H1 (cell line): Measurements from ENCODE around the gene SLC32A1. TPM values are rescaled to one million over a fixed set of nuclear protein-coding genes. Genes with fewer than 3 reads are reported as not detected.

Experiments used
- ASH2L ChIP-seq: fragments of 200-600, 300-600 bp; sonication (generic); IDR thresholded peaks from one replicate; pipeline ENCODE4 v1.7.1; 2017; ENCODE audit warnings: low read length
- ATF2 ChIP-seq: IDR thresholded peaks from 2 replicates; pipeline ENCODE4 v1.6.1; 2012; ENCODE audit warnings: low read length, inconsistent platforms
- CTCF ChIP-seq, 3 experiments: IDR thresholded peaks; 1 replicate in 2 of 3; 2 replicates in 1 of 3; pipeline versions ENCODE4 v1.5.1 to v1.6.1; 2011; ENCODE audit warnings: low read length in 3 of 3, mild to moderate bottlenecking in 3 of 3, inconsistent platforms in 2 of 3, low read depth in 1 of 3, moderate library complexity in 1 of 3; ENCODE audit not compliant: insufficient read depth in 1 of 3; ENCODE audit errors: control extremely low read depth in 1 of 3
- EP300 ChIP-seq, 2 experiments: IDR thresholded peaks; 1 replicate in 1 of 2; 2 replicates in 1 of 2; pipeline ENCODE4 v1.6.1; 2011 to 2012; ENCODE audit warnings: low read depth in 2 of 2, low read length in 2 of 2, mild to moderate bottlenecking in 2 of 2, borderline replicate concordance in 1 of 2, inconsistent platforms in 1 of 2, moderate library complexity in 1 of 2
- MAX ChIP-seq: IDR thresholded peaks from 2 replicates; pipeline ENCODE4 v1.6.1; 2012; ENCODE audit warnings: inconsistent platforms
- NRF1 ChIP-seq: IDR thresholded peaks from 2 replicates; pipeline ENCODE4 v1.6.1; 2011; ENCODE audit warnings: mild to moderate bottlenecking, low read depth, low read length, improper control_type of control experiment
- POLR2AphosphoS5 ChIP-seq: IDR thresholded peaks from 2 replicates; pipeline ENCODE4 v1.6.1; 2011; ENCODE audit warnings: low read depth, low read length
- RAD21 ChIP-seq, 2 experiments: IDR thresholded peaks in 1 of 2; conservative IDR thresholded peaks in 1 of 2; 2 replicates each; pipeline ENCODE4 v1.6.1; 2011; ENCODE audit warnings: low read depth in 2 of 2, low read length in 2 of 2, improper control_type of control experiment in 1 of 2, inconsistent platforms in 1 of 2, mild to moderate bottlenecking in 1 of 2, moderate library complexity in 1 of 2
- RNF2 ChIP-seq: fragments of 200-900, 300-1000 bp; sonication (generic); IDR thresholded peaks from 2 replicates; pipeline ENCODE4 v1.7.1; 2016; ENCODE audit warnings: borderline replicate concordance, low read depth, mild to moderate bottlenecking, antibody characterized with exemption, low read length; ENCODE audit not compliant: poor library complexity, severe bottlenecking; ENCODE audit errors: missing control alignments
- SAP30 ChIP-seq: fragments of 300-600 bp; sonication (generic); IDR thresholded peaks from 2 replicates; pipeline ENCODE4 v1.7.1; 2012; ENCODE audit warnings: low read length, moderate library complexity, mild to moderate bottlenecking, inconsistent platforms; ENCODE audit not compliant: insufficient read depth, insufficient replicate concordance
- SP1 ChIP-seq: IDR thresholded peaks from 2 replicates; pipeline ENCODE4 v1.6.1; 2011; ENCODE audit warnings: low read depth, low read length
- SP4 ChIP-seq: IDR thresholded peaks from 2 replicates; pipeline ENCODE4 v1.6.1; 2012; ENCODE audit warnings: low read length, inconsistent platforms
- SUZ12 ChIP-seq: fragments of 200-600 bp; sonication (generic); IDR thresholded peaks from 2 replicates; pipeline ENCODE4 v1.6.1; 2012; ENCODE audit warnings: mild to moderate bottlenecking, inconsistent platforms, low read length, moderate library complexity, mixed read lengths
- USF2 ChIP-seq: IDR thresholded peaks from 2 replicates; pipeline ENCODE4 v1.6.1; 2011; ENCODE audit warnings: low read length, improper control_type of control experiment
- YY1 ChIP-seq: IDR thresholded peaks from 2 replicates; pipeline ENCODE4 v1.6.1; 2011; ENCODE audit warnings: low read depth, mild to moderate bottlenecking, low read length
- polyA plus RNA-seq, 7 experiments: library from polyadenylated mRNA; depleted of rRNA in 3 of 7; stranded (reverse) in 5 of 7; unstranded in 2 of 7; fragments of >200 nt in 5 of 7; fragments of 200-250 nt in 2 of 7; gene quantifications; 1 replicate in 5 of 7; 2 replicates in 1 of 7; 4 replicates in 1 of 7; pipeline versions ENCODE4 v1.2.1 to v1.2.3, GENCODE V29; 2011 to 2013; ENCODE audit warnings: missing spikeins in 2 of 7, mixed read lengths in 2 of 7
- total RNA-seq: library from RNA; stranded (reverse); fragmentation: NEBNext Ultra II Directional; extraction: Animal tissue kit (Norgen Biotek cat#: 25700); gene quantifications from 2 replicates; pipeline ENCODE4 v1.2.1, GENCODE V29; 2021

The SLC32A1 gene
- total and polyA plus RNA-seq, 2 of the 8 experiments (the other 6 are each of a cell fraction or from before 2014, with no cell fraction given), result 0.09 to 0.15 TPM

- no peak for TF ChIP-seq EP300 (IDR thresholded peaks at IDR 0.05; ENCODE audit: borderline replicate concordance in 1 of 2, low read depth in 2 of 2, low read length in 2 of 2)
- TF ChIP-seq SAP30, result no peak
- TF ChIP-seq RNF2, result no peak
- TF ChIP-seq YY1, result 0 out of 2 replicates have a peak, but pooled peaks have one; percentile 11
- no peak for TF ChIP-seq NRF1
- no peak for TF ChIP-seq ATF2
- no peak for TF ChIP-seq USF2
- no peak for TF ChIP-seq POLR2AphosphoS5
- peak; percentile 80 to 92 (median 89) for TF ChIP-seq CTCF (IDR thresholded peaks at IDR 0.05; ENCODE audit: control extremely low read depth in 1 of 3, insufficient read depth in 1 of 3, low read depth in 1 of 3, low read length in 3 of 3)
- TF ChIP-seq SUZ12, result no peak; the same call in 1 of the 2 replicates
- TF ChIP-seq MAX, result peak; percentile 53; the same call in 1 of the 2 replicates
- TF ChIP-seq SP1, result peak; percentile 57
- TF ChIP-seq SP4, result no peak
- peak; percentile 68 to 77 for TF ChIP-seq RAD21 (IDR thresholded peaks at IDR 0.05 in 1 of 2, conservative IDR thresholded peaks at IDR 0.05 in 1 of 2; ENCODE audit: low read depth in 2 of 2, low read length in 2 of 2)
- peak; percentile 36 for TF ChIP-seq ASH2L
Observed at GRCh38 chr20:38726804-38727606, 2.7 kb downstream of the SLC32A1 start (continued).
